ENCODE results near the gene RNF222. TPM values are rescaled to one million over a fixed set of nuclear protein-coding genes. Genes with fewer than 3 reads are reported as not detected.

Gene RNF222
- total and polyA plus RNA-seq, 2 of the 4 experiments (the other 2 are of a cell fraction) = not detected

- Histone ChIP-seq H3K4ac (ENCODE audit: low read depth, low read length) (peak overlapping the region; percentile 96), H3K23ac (ENCODE audit: low read depth, low read length) (peak overlapping the region; percentile 89), H3K4me1 (ENCODE audit: control insufficient read depth, insufficient read depth, low read length) (peaks cover 6% of the 10 kb centered on the region), H3K14ac (replicated peaks; ENCODE audit: low read depth, low read length) (peak overlapping the region; percentile 92), H3K9ac (ENCODE audit: low read depth, low read length) (peak overlapping the region; percentile 97), H3K18ac (ENCODE audit: low read depth, low read length) (peak overlapping the region; percentile 68; the same call in 1 of the 2 replicates), H3K27me3 (ENCODE audit: control insufficient read depth, insufficient read depth, low read length) (no peaks in the 10 kb centered on the region), H4K8ac (ENCODE audit: low read depth in 2 of 2, low read length in 2 of 2) (peak overlapping the region; percentile 93 to 94), H3K4me3 (ENCODE audit: insufficient read depth, low read depth, low read length) (peak overlapping the region; percentile 85), H4K91ac (ENCODE audit: insufficient read depth, low read depth, low read length) (peak overlapping the region; percentile 93), H2BK20ac (ENCODE audit: low read depth, low read length) (0 out of 2 replicates have a peak overlapping the region, but pooled peaks have one; percentile 3), H2BK120ac (ENCODE audit: low read depth, low read length) (peak overlapping the region; percentile 39; the same call in 1 of the 2 replicates), H4K20me1 (ENCODE audit: insufficient read depth, low read length) (peaks cover 17% of the 10 kb centered on the region), H2AFZ (replicated peaks; ENCODE audit: low read length, poor library complexity) (peak overlapping the region; percentile 94), H3K56ac (ENCODE audit: extremely low read depth, insufficient read depth, low read length) (peak overlapping the region; percentile 82), H2BK15ac (ENCODE audit: low read depth, low read length) (no peak overlapping the region), H3K4me2 (ENCODE audit: low read depth, low read length) (peak overlapping the region; percentile 99), H3K79me1 (ENCODE audit: low read depth in 1 of 2, low read length in 2 of 2) (peaks cover 10 to 24% of the 10 kb centered on the region in 2 experiments), H2AK5ac (ENCODE audit: low read depth, low read length) (peak overlapping the region; percentile 93), H3K9me1 (ENCODE audit: insufficient read depth, low read length) (peaks cover 3% of the 10 kb centered on the region; the same call in 1 of the 2 replicates), H3K9me3 (ENCODE audit: control insufficient read depth, insufficient read depth, low read length) (no peaks in the 10 kb centered on the region), H3K27ac (ENCODE audit: insufficient read depth, low read length) (peak overlapping the region; percentile 97), H2AK9ac (replicated peaks; ENCODE audit: low read depth, low read length, poor library complexity) (peak overlapping the region; percentile 96), H2BK5ac (ENCODE audit: low read depth, low read length, poor library complexity, severe bottlenecking) (peak overlapping the region; percentile 86), H4K5ac (ENCODE audit: low read depth, low read length) (peak overlapping the region; percentile 80), H3K36me3 (ENCODE audit: control insufficient read depth, insufficient read depth, low read length) (peaks cover 18% of the 10 kb centered on the region)
- DNase-seq (peak; percentile 29), ATAC-seq (ENCODE audit: low read depth) (peak; percentile 1; the same call in 1 of the 2 replicates)
- POLR2A ChIA-PET (ENCODE audit: unreplicated experiment) = interaction anchor here (0.6 kb wide), 1 partner anchor 935 kb away, joined by 3 read pairs; no protein-coding TSS in a partner anchor
- intact Hi-C loops (cut with micrococcal nuclease) (loop anchor here (1.0 to 2.0 kb wide), 2 partner anchors 45 to 127 kb away; partner anchors contain the start of genes CTC1 and PFAS), dilution Hi-C loops (cut with HindIII; ENCODE audit: low sequenced_read_pairs, unreplicated experiment) (no loop called here), in situ Hi-C loops (cut with MboI; ENCODE audit: low sequenced_read_pairs) (no loop called here)
- TF ChIP-seq SMC3 (IDR thresholded peaks at IDR 0.05; ENCODE audit: low read depth, low read length) (no peak), CEBPB (IDR thresholded peaks at IDR 0.05; ENCODE audit: low read depth, low read length) (no peak), MAZ (IDR thresholded peaks at IDR 0.05; ENCODE audit: borderline replicate concordance, low read depth, low read length) (no peak), RCOR1 (IDR thresholded peaks at IDR 0.05; ENCODE audit: insufficient replicate concordance, low read length) (no peak), FOS (IDR thresholded peaks at IDR 0.05; ENCODE audit: low read depth, low read length) (no peak), NFE2L2 (IDR thresholded peaks at IDR 0.05; ENCODE audit: low read depth, low read length) (no peak), BHLHE40 (IDR thresholded peaks at IDR 0.05; ENCODE audit: low read depth, low read length) (no peak), MXI1 (IDR thresholded peaks at IDR 0.05; ENCODE audit: borderline replicate concordance, low read depth, low read length) (no peak), CHD1 (IDR thresholded peaks at IDR 0.05; ENCODE audit: low read depth, low read length) (no peak), USF2 (IDR thresholded peaks at IDR 0.05; ENCODE audit: low read depth, low read length) (no peak), RFX5 (IDR thresholded peaks at IDR 0.05; ENCODE audit: low read depth, low read length) (no peak), RAD21 (IDR thresholded peaks at IDR 0.05; ENCODE audit: low read length) (no peak), POLR2A (IDR thresholded peaks at IDR 0.05; ENCODE audit: low read depth, low read length) (no peak), MAFK (IDR thresholded peaks at IDR 0.05; ENCODE audit: low read depth, low read length) (no peak), CTCF (conservative IDR thresholded peaks at IDR 0.05; ENCODE audit: low read depth, low read length) (no peak), ELK1 (IDR thresholded peaks at IDR 0.05; ENCODE audit: borderline replicate concordance, low read depth, low read length) (no peak)
- CTCF ChIA-PET = no interaction called here
- no TSS peak for BruUV-seq (replicated peaks)
- no CpG with 5 or more reads among the region's 18 CpGs for WGBS, 2 experiments (ENCODE audit: extremely low coverage in 2 of 2, insufficient read length in 1 of 2)
These were observed 21.8 kb downstream of the RNF222 start for GRCh38 chr17:8375738-8376259.

Data from IMR-90 (cell line).